MCF 10A (cell line): Measurements from ENCODE around the gene EIF4EBP2. TPM values are rescaled to one million over a fixed set of nuclear protein-coding genes. Genes with fewer than 3 reads are reported as not detected.

ENCODE experiments used
- BruUV-seq: library from RNA; stranded (reverse); fragments of 400-500 nt; replicated peaks from 2 replicates; lab custom pipeline; 2021; lab: Mats Ljungman, UMichigan
- CTCF ChIA-PET: fragments of 300-600 bp; sonication (Branson Sonifier 250); formaldehyde crosslinking; extraction: SDS; loops from one replicate; lab custom pipeline; 2021; ENCODE audit warnings: antibody characterized with exemption, inconsistent platforms; lab: Yijun Ruan, JAX
- POLR2A ChIA-PET: fragments of 300-600, 350-650 bp; sonication (Branson Sonifier 250); formaldehyde crosslinking; extraction: SDS; loops from one replicate; lab custom pipeline; 2020; ENCODE audit warnings: antibody characterized with exemption, inconsistent platforms; lab: Yijun Ruan, JAX
- DNase-seq: peaks from one replicate; pipeline ENCODE4 v3.0.0-alpha.2; 2018; ENCODE audit not compliant: unreplicated experiment
- H3K27ac Mint-ChIP-seq: one replicate; pipeline ENCODE4 v1.8.0; 2022; ENCODE audit warnings: mild to moderate bottlenecking, low read depth, mixed read lengths; ENCODE audit not compliant: unreplicated experiment
- H3K27me3 Mint-ChIP-seq: one replicate; pipeline ENCODE4 v1.8.0; 2022; ENCODE audit warnings: mixed read lengths; ENCODE audit not compliant: insufficient read depth, unreplicated experiment
- H3K36me3 Mint-ChIP-seq: one replicate; pipeline ENCODE4 v1.8.0; 2022; ENCODE audit warnings: mild to moderate bottlenecking, moderate library complexity, mixed read lengths; ENCODE audit not compliant: insufficient read depth, unreplicated experiment
- H3K4me1 Mint-ChIP-seq: one replicate; pipeline ENCODE4 v1.8.0; 2022; ENCODE audit warnings: mixed read lengths; ENCODE audit not compliant: insufficient read depth, unreplicated experiment
- H3K4me3 Mint-ChIP-seq: one replicate; pipeline ENCODE4 v1.8.0; 2022; ENCODE audit warnings: mild to moderate bottlenecking, moderate library complexity, mixed read lengths; ENCODE audit not compliant: unreplicated experiment
- H3K9me3 Mint-ChIP-seq: one replicate; pipeline ENCODE4 v1.8.0; 2022; ENCODE audit warnings: mixed read lengths; ENCODE audit not compliant: unreplicated experiment
- CTCF ChIP-seq: fragments of 200-600 bp; IDR thresholded peaks from one replicate; pipeline ENCODE4 v1.8.0; 2022; ENCODE audit warnings: antibody characterized with exemption, mild to moderate bottlenecking; ENCODE audit not compliant: unreplicated experiment
- intact Hi-C: fragments of 100-400 bp; cut with micrococcal nuclease; formaldehyde crosslinking; loops from 2 replicates; pipeline ENCODE4 v1.14.1; 2022
- total RNA-seq: library from RNA; stranded (reverse); gene quantifications from 2 replicates; pipeline ENCODE4 v1.2.3, GENCODE V29; 2022

The EIF4EBP2 gene
- total RNA-seq, 1 experiment from 2014 or later: 21.2 TPM

- POLR2A ChIA-PET: interaction anchor here (0.6 to 5.6 kb wide), 32 partner anchors 10 to 1870 kb away, joined by 3 to 170 read pairs (median 8); partner anchors contain the start of genes ANAPC16, LRRC20, PPA1 and SAR1A
- Mint-ChIP-seq H3K27ac (peak overlapping the region; percentile 89), H3K4me3 (peak overlapping the region; percentile 84), H3K9me3 (no peaks in the 10 kb centered on the region), H3K36me3 (peaks cover 10% of the 10 kb centered on the region), H3K27me3 (no peaks in the 10 kb centered on the region), H3K4me1 (peaks cover 17% of the 10 kb centered on the region)
- intact Hi-C loops: no loop called here
- no peak for DNase-seq
- CTCF ChIA-PET: interaction anchor here (0.6 to 5.5 kb wide), 7 partner anchors 12 to 337 kb away, joined by 3 to 36 read pairs (median 3); no protein-coding TSS in a partner anchor
- BruUV-seq: no TSS peak
- no peak for TF ChIP-seq CTCF
Measured at GRCh38 chr10:70403483-70404035, 386 bp upstream of the EIF4EBP2 start.

DNA sequence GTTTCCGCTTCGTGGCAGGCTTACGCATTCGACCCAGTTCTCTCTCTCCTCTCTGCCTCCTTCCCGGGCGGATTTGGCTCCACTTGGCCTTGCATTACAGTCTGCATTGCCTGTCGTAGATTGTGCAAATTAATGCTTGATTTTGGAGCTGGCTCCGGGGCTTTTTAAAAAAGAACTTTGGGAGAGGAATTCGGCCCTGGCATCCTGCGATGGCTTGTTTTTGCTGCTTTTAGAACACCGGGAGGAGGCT, 767 bp downstream of the EIF4EBP2 start:
- BruUV-seq: no TSS peak
- ChIA-PET CTCF (interaction anchor here (0.6 to 5.5 kb wide), 8 partner anchors 15 to 446 kb away, joined by 3 to 36 read pairs (median 4); no protein-coding TSS in a partner anchor), POLR2A (interaction anchor here (0.5 to 5.6 kb wide), 38 partner anchors 7 to 1963 kb away, joined by 3 to 170 read pairs (median 6); partner anchors contain the start of genes LRRC20, PPA1, SAR1A and SGPL1)
- no peaks in the 10 kb centered on the region for H3K27me3 Mint-ChIP-seq
- peak overlapping the region; percentile 89 for H3K27ac Mint-ChIP-seq
- no peak for TF ChIP-seq CTCF
- intact Hi-C loops: no loop called here
- DNase-seq: peak; percentile 24
- peaks cover 25% of the 10 kb centered on the region for H3K4me1 Mint-ChIP-seq
- H3K4me3 Mint-ChIP-seq: peak overlapping the region; percentile 84
- H3K36me3 Mint-ChIP-seq: peaks cover 17% of the 10 kb centered on the region
- H3K9me3 Mint-ChIP-seq: no peaks in the 10 kb centered on the region

DNA sequence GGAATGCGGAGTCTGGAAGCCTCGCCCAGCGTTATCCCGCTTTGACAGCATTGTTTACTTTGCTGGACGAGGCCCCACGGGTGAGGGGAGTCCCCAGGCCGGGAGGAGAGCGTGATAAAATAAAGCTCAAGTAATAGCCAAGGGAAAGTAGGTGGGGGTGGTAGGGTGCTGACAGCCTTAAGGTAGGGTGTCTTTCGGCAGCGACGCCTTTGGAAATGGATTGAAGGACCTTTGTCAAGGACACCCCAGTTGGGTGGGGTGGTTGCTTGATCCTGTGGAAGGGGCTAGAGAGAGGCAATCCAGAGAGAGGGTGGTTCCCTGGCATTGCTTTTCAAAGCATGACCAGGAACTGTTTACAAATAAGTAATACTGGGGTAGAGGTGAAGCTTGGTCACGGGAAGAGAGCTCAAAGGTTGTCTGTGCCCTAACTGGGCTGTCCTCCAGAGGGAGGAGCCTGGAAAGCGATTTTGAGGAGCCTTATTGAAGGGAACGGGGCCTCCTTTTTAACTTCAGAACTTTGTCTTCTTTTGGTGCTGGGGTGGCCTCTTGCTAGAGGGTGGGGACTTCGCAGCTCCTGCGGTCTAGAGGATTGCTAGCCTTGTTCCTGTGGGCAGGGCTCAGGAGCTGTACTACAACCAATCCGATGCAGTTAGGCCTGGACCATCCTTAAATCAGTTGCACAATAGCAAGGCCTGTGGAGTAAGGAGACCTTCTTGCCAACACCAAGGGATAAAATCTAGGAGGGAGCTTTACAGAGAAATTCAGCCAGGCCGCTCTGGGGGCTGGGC, 1.3 kb downstream of the EIF4EBP2 start:
- CTCF ChIA-PET: interaction anchor here (0.6 to 5.5 kb wide), 9 partner anchors 15 to 446 kb away, joined by 3 to 36 read pairs (median 4); no protein-coding TSS in a partner anchor
- intact Hi-C loops: no loop called here
- no peaks in the 10 kb centered on the region for H3K27me3 Mint-ChIP-seq
- H3K36me3 Mint-ChIP-seq: peaks cover 17% of the 10 kb centered on the region
- no peaks in the 10 kb centered on the region for H3K9me3 Mint-ChIP-seq
- H3K27ac Mint-ChIP-seq: peak overlapping the region; percentile 89
- peaks cover 29% of the 10 kb centered on the region for H3K4me1 Mint-ChIP-seq
- peak; percentile 98 for DNase-seq
- TSS peak; percentile 57 for BruUV-seq
- no peak for TF ChIP-seq CTCF
- POLR2A ChIA-PET: interaction anchor here (0.5 to 5.6 kb wide), 44 partner anchors 8 to 1964 kb away, joined by 3 to 170 read pairs (median 6); partner anchors contain the start of genes LRRC20, PPA1, SAR1A and SGPL1
- H3K4me3 Mint-ChIP-seq: peak overlapping the region; percentile 84

- H3K27ac Mint-ChIP-seq: no peak overlapping the region
- CTCF ChIA-PET: interaction anchor here (0.7 to 1.0 kb wide), 3 partner anchors 22 to 273 kb away, joined by 3 to 5 read pairs (median 3); no protein-coding TSS in a partner anchor
- no peaks in the 10 kb centered on the region for H3K27me3 Mint-ChIP-seq
- BruUV-seq: no TSS peak
- H3K4me1 Mint-ChIP-seq: peaks cover 29% of the 10 kb centered on the region
- intact Hi-C loops: no loop called here
- no peak overlapping the region for H3K4me3 Mint-ChIP-seq
- no peak for DNase-seq
- H3K36me3 Mint-ChIP-seq: peaks cover 26% of the 10 kb centered on the region
- no peak for TF ChIP-seq CTCF
- POLR2A ChIA-PET: interaction anchor here (1.1 kb wide), 1 partner anchor 120 kb away, joined by 4 read pairs; no protein-coding TSS in a partner anchor
- H3K9me3 Mint-ChIP-seq: no peaks in the 10 kb centered on the region
Measured at GRCh38 chr10:70409772-70410171, 5.8 kb downstream of the EIF4EBP2 start.
